ENCODE data around the gene FHL1. TPM values are rescaled to one million over a fixed set of nuclear protein-coding genes. Genes with fewer than 3 reads are reported as not detected.

Gene FHL1
- total RNA-seq, 1 experiment from 2014 or later = 20.0 TPM

- no peaks in the 10 kb centered on the region for H3K79me2 ChIP-seq (ENCODE audit: insufficient read depth, low read length)
- H3K4me2 ChIP-seq (ENCODE audit: low read length) = no peak overlapping the region
- ChIA-PET CTCF (no interaction called here), RAD21 (ENCODE audit: low non-redundant PET in 1 of 2, low total read pairs in 2 of 2, uncharacterized antibody in 2 of 2, unreplicated experiment in 2 of 2) (no interaction called here), POLR2A (no interaction called here)
- H3K4me3 ChIP-seq (replicated peaks in 1 of 2; ENCODE audit: low read depth in 1 of 2, low read length in 2 of 2) = no peak overlapping the region
- no peak overlapping the region for H3K9ac ChIP-seq (ENCODE audit: low read length)
- no peaks in the 10 kb centered on the region for H3K9me3 ChIP-seq (ENCODE audit: control insufficient read depth in 1 of 2, insufficient read depth in 1 of 2, low read depth in 1 of 2, low read length in 2 of 2)
- H3K4me1 ChIP-seq (ENCODE audit: control insufficient read depth in 1 of 2, insufficient read depth in 2 of 2, low read length in 2 of 2) = no peaks in the 10 kb centered on the region
- no peak overlapping the region for H3K27ac ChIP-seq (ENCODE audit: low read depth, low read length)
- H3K27me3 ChIP-seq (ENCODE audit: insufficient read depth, low read length) = no peaks in the 10 kb centered on the region
- DNase-seq (ENCODE audit: low read depth, low spot score) (no peak), ATAC-seq (no peak)
- no peaks in the 10 kb centered on the region for H3K36me3 ChIP-seq (ENCODE audit: control insufficient read depth in 1 of 2, insufficient read depth in 2 of 2, low read length in 2 of 2)
- no peaks in the 10 kb centered on the region for H3K9me2 ChIP-seq (ENCODE audit: insufficient read depth)
- TF ChIP-seq, protein P1, sequence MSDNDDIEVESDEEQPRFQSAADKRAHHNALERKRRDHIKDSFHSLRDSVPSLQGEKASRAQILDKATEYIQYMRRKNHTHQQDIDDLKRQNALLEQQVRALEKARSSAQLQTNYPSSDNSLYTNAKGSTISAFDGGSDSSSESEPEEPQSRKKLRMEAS (IDR thresholded peaks at IDR 0.05) = no peak
- TF ChIP-seq EZH2phosphoT487 (IDR thresholded peaks at IDR 0.05; ENCODE audit: borderline replicate concordance) (no peak), POLR2A (IDR thresholded peaks at IDR 0.05; ENCODE audit: borderline replicate concordance, extremely low read depth, insufficient read depth, insufficient read length) (no peak), TCF7L2 (IDR thresholded peaks at IDR 0.05; ENCODE audit: borderline replicate concordance, extremely low read depth, insufficient read depth, insufficient read length) (no peak), ZFX (IDR thresholded peaks at IDR 0.05) (no peak), SRF (IDR thresholded peaks at IDR 0.05; ENCODE audit: low read depth) (no peak), REST (IDR thresholded peaks at IDR 0.05; ENCODE audit: low read depth) (no peak), EZH2 (IDR thresholded peaks at IDR 0.05) (no peak), POLR2AphosphoS5 (IDR thresholded peaks at IDR 0.05; ENCODE audit: low read depth, low read length) (no peak), ZBTB33 (IDR thresholded peaks at IDR 0.05; ENCODE audit: extremely low read depth, insufficient replicate concordance, low read length) (no peak), ELF1 (IDR thresholded peaks at IDR 0.05; ENCODE audit: borderline replicate concordance, low read depth) (no peak), JUND (IDR thresholded peaks at IDR 0.05) (no peak)
- TF ChIP-seq, protein P2, sequence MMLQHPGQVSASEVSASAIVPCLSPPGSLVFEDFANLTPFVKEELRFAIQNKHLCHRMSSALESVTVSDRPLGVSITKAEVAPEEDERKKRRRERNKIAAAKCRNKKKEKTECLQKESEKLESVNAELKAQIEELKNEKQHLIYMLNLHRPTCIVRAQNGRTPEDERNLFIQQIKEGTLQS (IDR thresholded peaks at IDR 0.05) = no peak
- intact Hi-C loops (cut with micrococcal nuclease) = no loop called here
- BruUV-seq (replicated peaks) = no TSS peak
- no peak overlapping the region for H2AFZ ChIP-seq (ENCODE audit: low read depth, low read length, poor library complexity, severe bottlenecking)
- H4K20me1 ChIP-seq (ENCODE audit: insufficient read depth) = no peaks in the 10 kb centered on the region
Observed at GRCh38 chrX:136138939-136139338, 8.4 kb upstream of the FHL1 start.
